Activated CD4-positive, alpha-beta T cell treated with anti-CD3 and anti-CD28 coated beads, Interleukin-2, amount 10 ng/mL, durations not matched to agents 24 days and 14 days (primary cell): ENCODE data around the gene MFF. TPM values are rescaled to one million over a fixed set of nuclear protein-coding genes. Genes with fewer than 3 reads are reported as not detected.

Experiments used
- DNase-seq: peaks from one replicate; pipeline ENCODE4 v3.0.0; 2022
- H3K27ac Mint-ChIP-seq: one replicate; pipeline ENCODE4 v1.8.0; 2022; ENCODE audit warnings: mild to moderate bottlenecking, mixed read lengths
- H3K27me3 Mint-ChIP-seq: one replicate; pipeline ENCODE4 v1.8.0; 2022; ENCODE audit warnings: mixed read lengths
- H3K36me3 Mint-ChIP-seq: one replicate; pipeline ENCODE4 v1.8.0; 2022; ENCODE audit warnings: low read depth, mild to moderate bottlenecking, mixed read lengths
- H3K4me1 Mint-ChIP-seq: one replicate; pipeline ENCODE4 v1.8.0; 2021; ENCODE audit warnings: mixed read lengths
- H3K4me3 Mint-ChIP-seq: one replicate; pipeline ENCODE4 v1.8.0; 2022; ENCODE audit warnings: mild to moderate bottlenecking, moderate library complexity, mixed read lengths
- H3K9me3 Mint-ChIP-seq: one replicate; pipeline ENCODE4 v1.8.0; 2021; ENCODE audit warnings: mixed read lengths
- intact Hi-C: fragments of 100-400 bp; cut with micrococcal nuclease; formaldehyde crosslinking; loops from one replicate; pipeline ENCODE4 v1.15.1; 2023
- total RNA-seq: library from RNA; stranded (reverse); gene quantifications from 2 replicates; pipeline ENCODE4 v1.2.3, GENCODE V29; 2022

Gene MFF
- total RNA-seq, 1 donor from 2014 or later = 71.6 TPM

DNA sequence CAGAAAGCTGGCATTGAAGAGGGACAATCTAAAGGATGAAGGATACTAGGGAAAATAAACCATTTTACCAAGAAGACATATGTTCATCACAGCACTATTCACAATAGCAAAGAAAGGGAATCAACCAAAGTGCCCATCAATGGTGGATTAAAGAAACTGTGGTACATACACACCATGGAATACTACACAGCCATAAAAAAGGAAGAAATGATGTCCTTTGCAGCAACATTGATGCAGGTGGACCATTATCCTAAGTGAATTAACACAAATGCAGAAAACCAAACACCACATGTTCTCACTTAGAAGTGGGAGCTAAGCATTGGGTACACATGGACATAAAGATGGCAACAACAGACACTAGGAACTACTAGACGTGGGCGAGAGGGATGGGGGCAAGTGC lies 7.2 kb upstream of the MFF start:
- intact Hi-C loops = no loop called here
- Mint-ChIP-seq H3K9me3 (peaks cover 14% of the 10 kb centered on the region), H3K4me3 (no peak overlapping the region), H3K27me3 (peaks cover 7% of the 10 kb centered on the region), H3K4me1 (peaks cover 3% of the 10 kb centered on the region), H3K27ac (no peak overlapping the region), H3K36me3 (peaks cover 4% of the 10 kb centered on the region)
- no peak for DNase-seq

DNA sequence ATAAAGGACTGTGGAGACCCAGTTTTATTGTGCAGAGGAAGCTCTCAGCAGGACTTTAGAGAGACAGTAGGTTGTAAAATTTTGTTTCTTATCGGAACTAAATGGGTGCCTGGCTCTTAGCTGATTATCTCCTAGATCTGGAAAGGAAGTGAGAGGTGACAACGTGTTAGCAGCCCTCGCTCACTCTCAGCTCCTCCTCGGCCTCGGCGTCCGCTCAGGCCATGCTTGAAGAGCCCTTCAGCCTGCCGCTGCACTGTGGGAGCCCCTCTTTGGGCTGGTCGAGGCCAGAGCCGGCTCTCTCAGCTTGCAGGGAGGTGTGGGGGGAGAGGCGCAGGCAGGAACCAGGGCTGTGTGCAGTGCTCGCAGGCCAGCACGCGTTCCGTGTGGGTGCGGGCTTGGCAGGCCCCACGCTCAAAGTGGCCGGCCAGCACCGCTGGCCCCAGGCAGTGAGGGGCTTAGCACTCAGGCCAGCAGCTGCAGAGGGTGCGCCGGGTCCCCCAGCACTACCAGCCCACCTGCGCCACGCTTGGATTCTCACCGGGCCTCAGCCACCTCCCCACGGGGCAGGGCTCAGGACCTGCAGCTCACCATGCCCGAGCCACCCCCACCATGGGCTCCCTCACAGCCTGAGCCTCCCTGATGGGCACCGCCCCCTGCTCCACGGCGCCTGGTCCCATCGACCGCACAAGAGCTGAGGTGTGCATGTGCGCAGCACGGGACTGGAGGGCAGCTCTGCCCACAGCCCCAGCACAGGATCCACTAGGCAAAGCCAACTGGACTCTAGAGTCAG lies 4.6 kb upstream of the MFF start:
- no peak overlapping the region for H3K4me3 Mint-ChIP-seq
- H3K9me3 Mint-ChIP-seq = peaks cover 24% of the 10 kb centered on the region
- H3K4me1 Mint-ChIP-seq = peaks cover 16% of the 10 kb centered on the region
- intact Hi-C loops = loop anchor here (10.0 kb wide), 1 partner anchor 526 kb away; the partner anchor contains the start of gene IRS1
- no peak overlapping the region for H3K27ac Mint-ChIP-seq
- peaks cover 6% of the 10 kb centered on the region for H3K36me3 Mint-ChIP-seq
- peaks cover 8% of the 10 kb centered on the region for H3K27me3 Mint-ChIP-seq
- no peak for DNase-seq

DNA sequence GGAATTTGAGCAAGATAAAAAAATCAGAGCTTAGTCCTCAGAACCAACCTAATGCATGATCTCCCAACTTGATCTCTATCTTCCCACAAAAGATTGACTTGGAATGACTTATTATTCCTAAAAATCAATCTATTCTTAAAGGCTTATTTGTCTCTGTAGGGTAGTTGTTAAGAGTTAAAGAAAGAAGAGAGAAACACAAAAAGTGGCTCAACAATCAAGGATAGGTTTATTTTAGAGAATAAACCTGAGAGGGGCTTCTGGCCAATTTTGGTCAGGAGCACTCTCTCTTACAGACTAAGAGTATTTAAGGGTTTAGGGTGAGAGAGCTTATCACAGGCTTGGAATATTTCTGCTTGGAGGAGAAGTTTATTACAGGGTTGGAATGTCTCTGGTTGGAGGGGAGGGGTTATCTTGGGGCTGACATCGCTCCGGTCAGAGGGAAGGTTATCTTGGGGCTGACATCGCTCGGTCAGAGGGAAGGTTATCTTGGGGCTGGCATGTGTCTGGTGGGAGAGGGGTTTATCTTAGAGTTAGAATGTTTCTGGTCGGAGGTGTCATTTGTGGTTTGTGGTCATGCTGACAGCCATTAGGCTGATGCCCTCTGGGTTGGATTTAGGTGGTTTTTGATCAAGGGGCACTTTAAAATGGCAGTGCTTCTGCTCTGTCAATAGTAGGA lies 2.4 kb upstream of the MFF start:
- no peak for DNase-seq
- Mint-ChIP-seq H3K27me3 (peaks cover 8% of the 10 kb centered on the region), H3K9me3 (peaks cover 22% of the 10 kb centered on the region), H3K4me1 (peaks cover 26% of the 10 kb centered on the region), H3K4me3 (no peak overlapping the region), H3K36me3 (peaks cover 6% of the 10 kb centered on the region), H3K27ac (peak overlapping the region; percentile 25)
- intact Hi-C loops = loop anchor here (10.0 kb wide), 1 partner anchor 528 kb away; the partner anchor contains the start of gene IRS1

DNA sequence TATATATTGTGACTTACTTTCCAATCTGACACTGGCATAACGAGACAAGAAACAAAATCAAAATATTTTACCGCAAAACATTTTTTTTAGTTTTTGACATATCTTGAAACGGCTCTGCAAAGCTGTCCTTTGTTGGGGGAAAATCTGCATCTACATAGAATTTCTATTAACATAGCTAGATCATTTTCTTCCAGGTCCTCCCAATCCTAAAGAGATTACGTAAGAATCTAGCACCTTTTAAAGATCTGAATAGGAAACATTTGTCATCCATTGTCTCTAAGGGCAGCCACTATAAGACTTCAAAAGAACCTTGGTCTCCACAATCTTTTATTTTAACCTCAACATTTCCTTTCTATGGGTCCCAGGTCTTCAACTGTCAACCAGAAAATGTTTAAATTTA lies 1.2 kb upstream of the MFF start:
- H3K4me1 Mint-ChIP-seq = peaks cover 32% of the 10 kb centered on the region
- intact Hi-C loops = loop anchor here (2.0 to 10.0 kb wide), 2 partner anchors 139 to 529 kb away; partner anchors contain the start of gene IRS1
- H3K36me3 Mint-ChIP-seq = peaks cover 6% of the 10 kb centered on the region
- DNase-seq = no peak
- peaks cover 8% of the 10 kb centered on the region for H3K27me3 Mint-ChIP-seq
- H3K27ac Mint-ChIP-seq = no peak overlapping the region
- no peak overlapping the region for H3K4me3 Mint-ChIP-seq
- peaks cover 20% of the 10 kb centered on the region for H3K9me3 Mint-ChIP-seq

DNA sequence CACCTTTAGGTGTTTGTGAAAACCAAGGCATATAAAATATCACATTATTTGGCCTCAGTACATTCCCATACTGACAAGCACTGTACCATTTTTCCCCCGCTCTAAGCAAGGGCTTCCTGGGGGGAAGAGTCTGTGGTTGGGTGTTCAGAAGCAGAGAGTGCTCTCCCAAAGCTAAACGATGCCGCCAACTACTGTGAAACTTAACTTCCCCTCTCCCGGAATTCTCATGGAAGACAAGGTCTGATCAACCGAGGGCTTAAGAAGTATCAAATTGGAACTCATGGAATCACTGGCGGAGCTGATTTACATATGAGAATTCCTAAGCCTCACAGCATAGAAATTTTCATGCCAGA lies 433 bp upstream of the MFF start:
- H3K27ac Mint-ChIP-seq = peak overlapping the region; percentile 95
- DNase-seq = peak; percentile 76
- peak overlapping the region; percentile 94 for H3K4me3 Mint-ChIP-seq
- peaks cover 6% of the 10 kb centered on the region for H3K27me3 Mint-ChIP-seq
- peaks cover 20% of the 10 kb centered on the region for H3K9me3 Mint-ChIP-seq
- intact Hi-C loops = loop anchor here (2.0 to 10.0 kb wide), 2 partner anchors 138 to 530 kb away; partner anchors contain the start of gene IRS1
- peaks cover 32% of the 10 kb centered on the region for H3K4me1 Mint-ChIP-seq
- H3K36me3 Mint-ChIP-seq = peaks cover 6% of the 10 kb centered on the region

DNA sequence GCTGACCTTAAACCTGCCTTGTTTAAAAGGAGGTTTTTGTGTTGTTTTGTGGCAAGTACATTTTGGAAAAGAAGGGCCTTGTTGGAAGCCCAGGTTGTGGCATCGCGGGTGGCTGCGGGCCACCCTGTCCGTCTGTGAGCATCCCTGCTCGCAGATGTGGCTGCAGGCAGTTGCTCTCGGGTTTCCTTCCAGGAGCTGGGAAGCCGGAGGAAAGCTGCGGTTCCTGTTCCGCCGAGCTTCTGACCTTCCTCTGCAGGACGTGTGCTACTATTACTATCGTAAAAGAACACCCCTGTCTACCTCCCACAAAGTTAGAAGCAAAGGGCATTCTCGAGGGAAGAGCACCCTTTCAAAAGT lies 766 bp downstream of the MFF start:
- intact Hi-C loops = loop anchor here (1.0 to 10.0 kb wide), 5 partner anchors 48 to 531 kb away; partner anchors contain the start of gene IRS1
- Mint-ChIP-seq H3K27ac (peak overlapping the region; percentile 95), H3K27me3 (peaks cover 6% of the 10 kb centered on the region), H3K4me3 (peak overlapping the region; percentile 94), H3K36me3 (peaks cover 9% of the 10 kb centered on the region), H3K4me1 (peaks cover 32% of the 10 kb centered on the region), H3K9me3 (peaks cover 20% of the 10 kb centered on the region)
- DNase-seq = no peak

DNA sequence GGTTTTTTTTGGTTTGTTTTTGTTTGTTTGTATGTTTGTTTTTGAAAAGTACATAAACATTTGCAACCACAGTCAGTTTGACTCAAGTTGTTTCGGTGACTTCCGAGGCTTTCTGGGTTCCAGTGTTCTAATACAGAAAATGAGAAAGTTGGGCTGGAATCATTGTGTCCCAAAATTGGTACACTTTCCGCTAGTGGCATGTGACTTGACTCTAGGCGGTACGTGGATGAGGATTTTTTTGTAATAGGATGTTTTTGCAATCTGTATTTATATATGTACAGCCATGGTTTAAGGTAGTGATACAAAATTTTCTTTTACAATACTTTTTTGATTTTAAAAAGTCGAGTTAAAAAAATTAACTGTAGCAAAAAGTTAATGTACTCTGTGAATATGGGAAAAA lies 1.7 kb downstream of the MFF start:
- Mint-ChIP-seq H3K27ac (no peak overlapping the region), H3K9me3 (peaks cover 20% of the 10 kb centered on the region), H3K4me3 (peak overlapping the region; percentile 94), H3K4me1 (peaks cover 34% of the 10 kb centered on the region), H3K27me3 (peaks cover 6% of the 10 kb centered on the region), H3K36me3 (peaks cover 9% of the 10 kb centered on the region)
- DNase-seq = no peak
- intact Hi-C loops = loop anchor here (5.0 to 10.0 kb wide), 2 partner anchors 349 to 532 kb away; partner anchors contain the start of gene IRS1

DNA sequence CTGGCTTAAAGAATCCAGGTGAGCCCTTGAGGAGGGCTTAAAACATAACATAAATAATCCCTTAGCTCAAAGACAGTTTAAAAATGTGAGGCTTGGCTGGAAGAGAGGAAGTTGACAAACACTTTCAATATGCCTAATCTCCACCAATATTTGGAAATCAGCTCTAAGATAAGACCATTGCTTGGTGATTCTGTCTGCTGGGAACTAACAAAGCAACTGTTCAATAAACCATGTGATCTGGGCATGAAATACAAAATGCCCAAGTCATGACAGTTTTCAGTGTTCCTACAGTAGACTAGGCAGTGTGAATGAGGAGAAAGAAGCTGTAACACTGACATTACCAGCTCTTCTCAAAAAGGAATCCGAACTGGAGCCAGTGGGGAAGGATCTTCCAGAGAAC lies 10.7 kb downstream of the MFF start:
- H3K9me3 Mint-ChIP-seq = no peaks in the 10 kb centered on the region
- H3K4me1 Mint-ChIP-seq = peaks cover 20% of the 10 kb centered on the region
- no peaks in the 10 kb centered on the region for H3K27me3 Mint-ChIP-seq
- intact Hi-C loops = no loop called here
- H3K36me3 Mint-ChIP-seq = peaks cover 52% of the 10 kb centered on the region
- no peak overlapping the region for H3K4me3 Mint-ChIP-seq
- H3K27ac Mint-ChIP-seq = no peak overlapping the region
- no peak for DNase-seq

DNA sequence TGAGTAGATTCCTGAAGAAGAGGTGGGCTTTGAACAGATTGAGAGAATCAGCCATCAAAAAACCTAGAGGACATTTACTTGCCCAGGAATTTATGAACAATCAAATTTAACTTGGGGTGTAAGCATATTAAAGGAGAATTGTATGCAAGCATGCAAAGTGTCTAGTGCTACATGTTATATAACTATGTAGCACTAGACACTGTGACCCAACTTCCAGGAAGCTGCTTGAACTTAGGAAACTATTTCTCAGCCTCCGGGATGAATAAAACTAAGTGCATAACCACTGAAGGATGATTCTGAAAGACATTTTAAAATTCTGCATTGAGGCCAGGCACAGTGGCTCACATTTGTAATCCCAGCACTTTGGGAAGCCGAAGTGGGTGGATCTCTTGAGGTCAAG lies 12.4 kb downstream of the MFF start:
- DNase-seq = no peak
- Mint-ChIP-seq H3K27me3 (no peaks in the 10 kb centered on the region), H3K9me3 (no peaks in the 10 kb centered on the region), H3K36me3 (peaks cover 49% of the 10 kb centered on the region), H3K27ac (no peak overlapping the region), H3K4me1 (peaks cover 16% of the 10 kb centered on the region), H3K4me3 (no peak overlapping the region)
- intact Hi-C loops = no loop called here

DNA sequence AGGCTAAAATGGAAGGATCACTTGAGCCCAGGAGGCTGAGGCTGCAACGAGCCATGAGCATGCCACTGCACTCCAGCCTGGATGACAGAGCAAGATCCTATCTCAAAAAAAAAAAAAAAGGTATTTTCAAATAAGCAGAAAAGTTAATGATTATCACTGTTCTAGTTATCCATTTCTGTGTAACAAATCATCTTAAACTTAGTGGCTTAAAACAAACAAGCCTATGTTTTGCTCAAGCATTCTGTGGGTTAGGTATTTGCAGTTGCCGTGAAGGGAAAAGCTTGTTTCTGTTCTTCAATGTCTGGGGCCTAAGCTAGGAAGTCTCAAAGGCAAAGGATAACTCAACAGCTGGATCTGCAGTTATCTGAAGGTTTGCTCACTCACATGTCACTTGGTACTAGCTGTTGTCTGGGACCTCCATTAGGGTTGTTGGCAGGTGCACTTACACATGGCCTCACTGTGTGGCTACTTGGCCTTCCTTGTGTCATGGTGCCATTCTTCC lies 14.1 kb downstream of the MFF start:
- Mint-ChIP-seq H3K27ac (no peak overlapping the region), H3K4me1 (peaks cover 14% of the 10 kb centered on the region), H3K4me3 (no peak overlapping the region), H3K36me3 (peaks cover 39% of the 10 kb centered on the region), H3K27me3 (no peaks in the 10 kb centered on the region), H3K9me3 (no peaks in the 10 kb centered on the region)
- no peak for DNase-seq
- intact Hi-C loops = no loop called here

DNA sequence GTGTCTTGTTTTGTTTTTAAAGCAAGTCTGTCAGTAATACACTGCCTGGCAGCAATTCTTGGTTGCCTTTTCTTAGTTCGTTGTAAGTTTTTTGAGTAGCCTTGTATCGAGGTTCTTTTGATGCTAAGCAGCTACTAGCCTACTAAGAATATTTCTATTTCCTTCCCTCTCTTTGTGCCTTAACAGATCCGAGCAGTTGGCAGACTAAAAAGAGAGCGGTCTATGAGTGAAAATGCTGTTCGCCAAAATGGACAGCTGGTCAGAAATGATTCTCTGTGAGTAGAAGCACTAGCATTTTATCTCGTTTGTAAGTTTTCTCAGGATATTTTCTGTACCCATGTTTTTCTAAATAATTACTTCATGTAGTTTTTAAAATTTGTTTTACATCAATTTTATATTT lies 15.1 kb downstream of the MFF start:
- DNase-seq = no peak
- peaks cover 32% of the 10 kb centered on the region for H3K36me3 Mint-ChIP-seq
- H3K9me3 Mint-ChIP-seq = no peaks in the 10 kb centered on the region
- peaks cover 10% of the 10 kb centered on the region for H3K4me1 Mint-ChIP-seq
- intact Hi-C loops = no loop called here
- H3K4me3 Mint-ChIP-seq = no peak overlapping the region
- no peak overlapping the region for H3K27ac Mint-ChIP-seq
- no peaks in the 10 kb centered on the region for H3K27me3 Mint-ChIP-seq

DNA sequence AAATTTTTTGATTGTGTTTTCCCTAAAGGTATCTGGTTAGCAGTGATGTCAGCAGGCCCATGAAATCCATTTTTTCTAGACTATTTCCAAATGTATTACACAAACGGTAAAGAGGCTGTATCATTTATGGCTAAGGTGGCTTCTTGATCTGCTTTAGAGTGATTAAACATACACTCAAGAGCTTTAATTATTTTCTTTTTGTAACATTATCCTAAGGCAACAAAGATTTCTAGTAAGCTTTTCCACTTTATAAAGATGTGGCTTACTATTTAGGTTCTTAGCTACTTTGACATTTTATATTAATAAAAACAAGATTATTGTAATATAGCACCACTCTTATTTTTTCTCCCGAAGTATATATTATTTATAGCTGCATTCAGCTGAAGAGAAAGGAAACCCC lies 16.5 kb downstream of the MFF start:
- Mint-ChIP-seq H3K27ac (no peak overlapping the region), H3K4me3 (no peak overlapping the region), H3K27me3 (no peaks in the 10 kb centered on the region), H3K9me3 (no peaks in the 10 kb centered on the region), H3K4me1 (peaks cover 2% of the 10 kb centered on the region), H3K36me3 (peaks cover 24% of the 10 kb centered on the region)
- no peak for DNase-seq
- intact Hi-C loops = no loop called here

DNA sequence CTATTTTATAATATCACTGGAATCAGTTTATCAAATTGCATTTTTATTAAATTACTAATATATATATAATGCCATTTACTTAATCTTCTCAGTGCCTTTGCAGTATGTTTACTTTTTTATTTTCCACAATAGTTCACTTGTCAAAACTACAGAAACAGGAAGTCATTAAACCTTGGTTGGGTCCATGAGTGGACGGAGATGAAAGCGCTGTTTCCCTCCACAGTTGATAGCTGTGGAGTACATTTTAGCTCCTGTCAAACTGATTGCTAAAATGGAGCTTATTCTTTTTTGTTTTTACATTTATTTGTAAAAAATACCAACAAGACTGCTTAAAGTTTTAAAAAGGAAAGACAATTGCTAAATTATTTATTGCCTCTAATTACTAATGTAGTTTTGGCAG lies 19.2 kb downstream of the MFF start:
- H3K27me3 Mint-ChIP-seq = no peaks in the 10 kb centered on the region
- peaks cover 25% of the 10 kb centered on the region for H3K36me3 Mint-ChIP-seq
- DNase-seq = no peak
- no peak overlapping the region for H3K4me3 Mint-ChIP-seq
- intact Hi-C loops = no loop called here
- peaks cover 2% of the 10 kb centered on the region for H3K4me1 Mint-ChIP-seq
- H3K27ac Mint-ChIP-seq = no peak overlapping the region
- no peaks in the 10 kb centered on the region for H3K9me3 Mint-ChIP-seq

DNA sequence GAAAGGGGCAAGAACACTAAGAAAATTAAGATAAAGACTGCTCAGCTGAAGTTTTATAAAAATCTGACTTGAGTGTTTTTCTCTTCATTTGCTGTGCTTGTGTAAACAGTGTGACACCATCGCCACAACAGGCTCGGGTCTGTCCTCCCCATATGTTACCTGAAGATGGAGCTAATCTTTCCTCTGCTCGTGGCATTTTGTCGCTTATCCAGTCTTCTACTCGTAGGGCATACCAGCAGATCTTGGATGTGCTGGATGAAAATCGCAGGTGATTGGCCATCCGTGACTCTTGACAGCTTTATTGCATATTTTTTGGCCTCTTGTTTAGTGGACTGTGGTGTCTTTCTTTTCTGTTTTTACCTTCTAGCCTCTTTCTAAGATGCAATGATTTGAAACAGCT lies 22.1 kb downstream of the MFF start:
- Mint-ChIP-seq H3K27me3 (no peaks in the 10 kb centered on the region), H3K4me1 (peaks cover 6% of the 10 kb centered on the region), H3K9me3 (no peaks in the 10 kb centered on the region), H3K4me3 (no peak overlapping the region), H3K27ac (no peak overlapping the region), H3K36me3 (peaks cover 25% of the 10 kb centered on the region)
- no peak for DNase-seq
- intact Hi-C loops = no loop called here
